ENCODE results near the gene NRG4. TPM values are rescaled to one million over a fixed set of nuclear protein-coding genes. Genes with fewer than 3 reads are reported as not detected.
"Not testable (repeated sequence)": the region's sequence is repeated elsewhere in the genome, so short reads cannot be mapped to it uniquely, and the experiment has no call there.

The NRG4 gene
- total RNA-seq, 2 experiments from 2014 or later, result not detected

- no peaks in the 10 kb centered on the region for H3K36me3 Mint-ChIP-seq (ENCODE audit: low read depth)
- H3K27ac Mint-ChIP-seq, result no peak overlapping the region
- POLR2A ChIA-PET, result no interaction called here
- CTCF ChIA-PET, result interaction anchor here (1.6 kb wide), 1 partner anchor 106 kb away, joined by 3 read pairs; no protein-coding TSS in a partner anchor
- no peaks in the 10 kb centered on the region for H3K4me1 Mint-ChIP-seq
- no peak overlapping the region for H3K4me3 Mint-ChIP-seq
- no peaks in the 10 kb centered on the region for H3K9me3 Mint-ChIP-seq
- DNase-seq, result no peak
- H3K27me3 Mint-ChIP-seq, result peaks cover 29% of the 10 kb centered on the region
Observed at GRCh38 chr15:76033438-76033837, 21.2 kb upstream of the NRG4 start.

GRCh38 chr15:76032046-76032445, 19.8 kb upstream of the NRG4 start:
- H3K9me3 Mint-ChIP-seq, result no peaks in the 10 kb centered on the region
- no peaks in the 10 kb centered on the region for H3K4me1 Mint-ChIP-seq
- no peaks in the 10 kb centered on the region for H3K36me3 Mint-ChIP-seq (ENCODE audit: low read depth)
- CTCF ChIA-PET, result interaction anchor here (1.6 kb wide), 1 partner anchor 107 kb away, joined by 3 read pairs; no protein-coding TSS in a partner anchor
- H3K27ac Mint-ChIP-seq, result no peak overlapping the region
- H3K27me3 Mint-ChIP-seq, result peaks cover 34% of the 10 kb centered on the region
- no peak for DNase-seq
- no peak overlapping the region for H3K4me3 Mint-ChIP-seq
- POLR2A ChIA-PET, result no interaction called here

- CTCF ChIA-PET, result no interaction called here
- Mint-ChIP-seq H3K27ac (no peak overlapping the region), H3K4me3 (no peak overlapping the region), H3K4me1 (no peaks in the 10 kb centered on the region), H3K36me3 (ENCODE audit: low read depth) (no peaks in the 10 kb centered on the region), H3K27me3 (peaks cover 8% of the 10 kb centered on the region), H3K9me3 (peaks cover 11% of the 10 kb centered on the region)
- POLR2A ChIA-PET, result no interaction called here
- no peak for DNase-seq
Observed at GRCh38 chr15:76024021-76024768, 12.0 kb upstream of the NRG4 start.

- H3K4me3 Mint-ChIP-seq; H3K36me3 Mint-ChIP-seq (ENCODE audit: low read depth); H3K9me3 Mint-ChIP-seq; H3K4me1 Mint-ChIP-seq; DNase-seq; POLR2A ChIA-PET; H3K27ac Mint-ChIP-seq; CTCF ChIA-PET: not testable (repeated sequence)
- H3K27me3 Mint-ChIP-seq, result peaks cover 55% of the 10 kb centered on the region
Observed at GRCh38 chr15:76013470-76013869, 1.2 kb upstream of the NRG4 start.

GRCh38 chr15:76010613-76011012, 1.6 kb downstream of the NRG4 start:
- Mint-ChIP-seq H3K27ac (no peak overlapping the region), H3K4me1 (peaks cover 2% of the 10 kb centered on the region), H3K36me3 (ENCODE audit: low read depth) (no peaks in the 10 kb centered on the region), H3K9me3 (no peaks in the 10 kb centered on the region), H3K4me3 (no peak overlapping the region), H3K27me3 (peaks cover 49% of the 10 kb centered on the region)
- ChIA-PET CTCF (interaction anchor here (0.5 kb wide), 1 partner anchor 130 kb away, joined by 3 read pairs; no protein-coding TSS in a partner anchor), POLR2A (no interaction called here)
- DNase-seq, result no peak

- CTCF ChIA-PET, result no interaction called here
- H3K27me3 Mint-ChIP-seq, result peaks cover 40% of the 10 kb centered on the region
- H3K27ac Mint-ChIP-seq, result no peak overlapping the region
- no peaks in the 10 kb centered on the region for H3K4me1 Mint-ChIP-seq
- no peaks in the 10 kb centered on the region for H3K36me3 Mint-ChIP-seq (ENCODE audit: low read depth)
- no peak overlapping the region for H3K4me3 Mint-ChIP-seq
- no peaks in the 10 kb centered on the region for H3K9me3 Mint-ChIP-seq
- POLR2A ChIA-PET, result no interaction called here
- DNase-seq, result no peak
Observed at GRCh38 chr15:76006136-76006778, 6.0 kb downstream of the NRG4 start.

GRCh38 chr15:76003364-76003763, 8.9 kb downstream of the NRG4 start:
- ChIA-PET CTCF (no interaction called here), POLR2A (no interaction called here)

GRCh38 chr15:75995611-75996010, 16.6 kb downstream of the NRG4 start:
- no peak for DNase-seq
- POLR2A ChIA-PET, result no interaction called here
- H3K27ac Mint-ChIP-seq, result no peak overlapping the region
- H3K4me1 Mint-ChIP-seq, result no peaks in the 10 kb centered on the region
- H3K27me3 Mint-ChIP-seq, result peaks cover 30% of the 10 kb centered on the region
- no peaks in the 10 kb centered on the region for H3K9me3 Mint-ChIP-seq
- CTCF ChIA-PET, result no interaction called here
- no peaks in the 10 kb centered on the region for H3K36me3 Mint-ChIP-seq (ENCODE audit: low read depth)
- no peak overlapping the region for H3K4me3 Mint-ChIP-seq

More at GRCh38 chr15:76003364-76003763, 8.9 kb downstream of the NRG4 start:
- H3K27me3 Mint-ChIP-seq, result peaks cover 37% of the 10 kb centered on the region
- H3K4me1 Mint-ChIP-seq, result no peaks in the 10 kb centered on the region
- DNase-seq, result no peak
- no peaks in the 10 kb centered on the region for H3K9me3 Mint-ChIP-seq
- H3K4me3 Mint-ChIP-seq, result no peak overlapping the region
- no peak overlapping the region for H3K27ac Mint-ChIP-seq
- H3K36me3 Mint-ChIP-seq (ENCODE audit: low read depth), result no peaks in the 10 kb centered on the region

- Mint-ChIP-seq H3K9me3 (no peaks in the 10 kb centered on the region), H3K4me3 (no peak overlapping the region), H3K36me3 (ENCODE audit: low read depth) (no peaks in the 10 kb centered on the region), H3K27ac (no peak overlapping the region), H3K4me1 (no peaks in the 10 kb centered on the region), H3K27me3 (peaks cover 36% of the 10 kb centered on the region)
- no peak for DNase-seq
- ChIA-PET POLR2A (no interaction called here), CTCF (no interaction called here)
Observed at GRCh38 chr15:75994220-75994619, 18.0 kb downstream of the NRG4 start.

- ChIA-PET CTCF (interaction anchor here (0.7 kb wide), 2 partner anchors 55 to 840 kb away, joined by 3 read pairs; no protein-coding TSS in a partner anchor), POLR2A (no interaction called here)
- peaks cover 32% of the 10 kb centered on the region for H3K27me3 Mint-ChIP-seq
Observed at GRCh38 chr15:75992897-75993296, 19.3 kb downstream of the NRG4 start.

GRCh38 chr15:75989875-75990274, 22.3 kb downstream of the NRG4 start:
- Mint-ChIP-seq H3K4me1 (no peaks in the 10 kb centered on the region), H3K9me3 (no peaks in the 10 kb centered on the region), H3K27ac (no peak overlapping the region), H3K27me3 (peaks cover 24% of the 10 kb centered on the region), H3K36me3 (ENCODE audit: low read depth) (no peaks in the 10 kb centered on the region), H3K4me3 (no peak overlapping the region)
- POLR2A ChIA-PET, result no interaction called here
- CTCF ChIA-PET, result no interaction called here
- DNase-seq, result no peak

More at GRCh38 chr15:75992897-75993296, 19.3 kb downstream of the NRG4 start:
- DNase-seq, result no peak
- Mint-ChIP-seq H3K9me3 (no peaks in the 10 kb centered on the region), H3K36me3 (ENCODE audit: low read depth) (no peaks in the 10 kb centered on the region), H3K4me1 (no peaks in the 10 kb centered on the region), H3K4me3 (no peak overlapping the region), H3K27ac (no peak overlapping the region)

- Mint-ChIP-seq H3K27me3 (peaks cover 19% of the 10 kb centered on the region), H3K27ac (no peak overlapping the region), H3K4me3 (no peak overlapping the region), H3K4me1 (no peaks in the 10 kb centered on the region), H3K9me3 (no peaks in the 10 kb centered on the region), H3K36me3 (ENCODE audit: low read depth) (no peaks in the 10 kb centered on the region)
- ChIA-PET CTCF (no interaction called here), POLR2A (no interaction called here)
- DNase-seq, result no peak
Observed at GRCh38 chr15:75989045-75989444, 23.2 kb downstream of the NRG4 start.

- ChIA-PET CTCF (no interaction called here), POLR2A (no interaction called here)
- Mint-ChIP-seq H3K4me1 (no peaks in the 10 kb centered on the region), H3K36me3 (ENCODE audit: low read depth) (no peaks in the 10 kb centered on the region), H3K27me3 (peaks cover 22% of the 10 kb centered on the region), H3K4me3 (no peak overlapping the region), H3K27ac (no peak overlapping the region), H3K9me3 (no peaks in the 10 kb centered on the region)
- DNase-seq, result no peak
Observed at GRCh38 chr15:75985971-75986370, 26.3 kb downstream of the NRG4 start.

GRCh38 chr15:75984706-75985105, 27.5 kb downstream of the NRG4 start:
- POLR2A ChIA-PET; CTCF ChIA-PET; H3K36me3 Mint-ChIP-seq (ENCODE audit: low read depth); H3K9me3 Mint-ChIP-seq; H3K4me3 Mint-ChIP-seq; H3K4me1 Mint-ChIP-seq; H3K27ac Mint-ChIP-seq; DNase-seq: not testable (repeated sequence)
- H3K27me3 Mint-ChIP-seq, result peaks cover 25% of the 10 kb centered on the region
